Activated naive CD4-positive, alpha-beta T cell treated with anti-CD3 and anti-CD28 coated beads, Interleukin-2, amount 50 U/mL, for 72 hours (primary cell): ENCODE data around the gene GAPDHS. TPM values are rescaled to one million over a fixed set of nuclear protein-coding genes. Genes with fewer than 3 reads are reported as not detected.

Experiments
- ATAC-seq, 2 donors: fragments of 150-1000 bp; cut with Tn5 transposase; 2 replicates each; pipeline ENCODE4 v1.10.0; 2021; ENCODE audit warnings: mild to moderate bottlenecking in 2 of 2, moderate library complexity in 2 of 2
- DNase-seq, 2 donors: peaks; one replicate each; pipeline ENCODE4 v3.0.0; 2021 to 2022; ENCODE audit warnings: low spot score in 2 of 2
- H3K27ac Mint-ChIP-seq, 2 donors: one replicate each; pipeline ENCODE4 v1.8.0; 2022; ENCODE audit warnings: mild to moderate bottlenecking in 2 of 2, mixed read lengths in 2 of 2
- H3K36me3 Mint-ChIP-seq, 2 donors: one replicate each; pipeline ENCODE4 v1.8.0; 2022; ENCODE audit warnings: mixed read lengths in 2 of 2
- H3K9me3 Mint-ChIP-seq, 2 donors: one replicate each; pipeline ENCODE4 v1.8.0; 2022; ENCODE audit warnings: mixed read lengths in 2 of 2
- total RNA-seq, 2 donors: library from RNA; stranded (reverse); gene quantifications; one replicate each; pipeline ENCODE4 v1.2.3, GENCODE V29; 2022

The GAPDHS gene
- total RNA-seq, 2 donors from 2014 or later: not detected

DNA sequence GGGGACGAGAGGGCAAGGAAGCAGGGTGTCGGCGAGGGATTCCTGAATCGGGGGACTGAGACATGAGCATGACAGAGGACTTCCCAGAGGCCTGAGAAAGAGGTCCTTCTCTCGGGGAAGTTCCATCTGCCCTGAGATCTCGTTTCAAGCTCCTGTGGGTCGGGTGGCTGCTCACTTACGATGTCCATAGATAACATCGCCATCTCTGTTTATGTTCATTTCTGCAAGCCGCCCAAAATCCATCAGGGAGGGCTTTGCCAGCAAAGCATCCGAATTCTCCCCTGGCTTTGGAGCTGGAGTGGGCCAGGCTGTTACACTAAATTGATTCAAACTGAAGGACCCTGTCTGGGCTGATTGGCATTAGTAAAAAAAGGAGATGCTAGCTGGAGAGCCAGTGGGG lies 25.7 kb upstream of the GAPDHS start:
- no peak overlapping the region for H3K27ac Mint-ChIP-seq
- no peak for ATAC-seq

DNA sequence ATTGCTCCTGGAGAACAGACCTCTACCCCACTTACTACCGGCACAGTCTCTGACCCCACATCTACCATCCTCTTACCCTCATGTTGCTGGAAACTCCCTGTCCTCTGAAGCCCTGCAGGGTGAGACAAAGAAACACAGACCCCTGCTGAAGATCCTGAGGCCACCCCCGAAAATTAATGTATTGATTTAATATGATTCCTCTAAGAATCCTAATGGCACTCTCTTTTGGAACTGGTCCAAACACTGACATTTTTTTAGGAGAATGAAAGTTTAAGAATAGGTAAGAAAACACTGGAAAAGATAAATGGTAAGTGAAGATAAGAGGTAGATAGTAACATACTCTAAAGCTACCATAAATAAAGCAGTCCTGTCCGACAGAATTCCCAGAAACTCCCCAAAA lies 25.1 kb upstream of the GAPDHS start:
- Mint-ChIP-seq H3K27ac (peak overlapping the region in 1 of 2 donors; percentile 72), H3K9me3 (no peaks in the 10 kb centered on the region), H3K36me3 (no peaks in the 10 kb centered on the region)
- DNase-seq (no peak), ATAC-seq (no peak)

More for the DNA sequence above, 25.7 kb upstream of the GAPDHS start:
- no peaks in the 10 kb centered on the region for H3K9me3 Mint-ChIP-seq
- no peak for DNase-seq
- H3K36me3 Mint-ChIP-seq: no peaks in the 10 kb centered on the region

- peak in 1 of 2 donors; percentile 34 for DNase-seq
- no peak overlapping the region for H3K27ac Mint-ChIP-seq
- peak; percentile 39 to 63 for ATAC-seq
- no peaks in the 10 kb centered on the region for H3K9me3 Mint-ChIP-seq
- H3K36me3 Mint-ChIP-seq: no peaks in the 10 kb centered on the region
Measured at GRCh38 chr19:35509018-35509652, 24.1 kb upstream of the GAPDHS start.

DNA sequence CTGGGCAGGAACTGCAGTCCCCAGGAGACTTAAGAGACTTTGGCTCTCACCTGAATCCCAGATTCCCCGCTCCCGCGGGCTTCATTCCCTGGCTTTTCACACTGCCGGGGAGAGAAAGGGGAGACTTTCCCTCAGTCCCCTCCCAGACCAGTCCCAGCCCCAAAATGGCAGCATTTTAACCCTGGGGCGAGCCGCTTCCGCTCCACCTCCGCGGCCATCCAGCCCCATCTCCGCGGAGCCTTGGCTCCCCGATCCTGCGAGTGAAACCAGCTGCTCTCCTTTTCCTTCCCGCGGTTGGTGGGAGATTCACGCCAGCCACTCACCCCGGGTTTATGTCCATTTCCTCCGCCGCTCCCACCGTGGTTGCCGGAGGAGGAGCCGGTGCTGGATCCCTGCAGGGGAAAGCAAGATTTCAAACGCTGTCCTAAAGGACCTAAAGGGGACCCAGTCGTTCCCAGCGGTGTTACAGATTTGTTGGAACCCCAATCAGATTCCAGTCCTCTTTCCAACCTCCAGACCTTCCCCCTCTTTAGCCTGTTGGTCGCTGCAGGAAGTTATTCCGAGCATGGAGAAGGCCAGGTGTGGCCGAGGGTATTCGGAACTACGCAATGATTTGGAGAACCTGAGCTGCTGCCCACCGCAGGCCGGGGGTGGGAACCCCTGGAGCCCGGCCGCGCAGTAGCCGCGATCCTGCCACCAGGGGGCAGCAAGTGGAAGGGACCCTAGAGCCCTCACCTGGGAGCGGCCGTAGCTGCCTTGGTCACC lies 23.2 kb upstream of the GAPDHS start:
- Mint-ChIP-seq H3K9me3 (no peaks in the 10 kb centered on the region), H3K27ac (no peak overlapping the region)
- peak; percentile 67 to 88 for DNase-seq

GRCh38 chr19:35510626-35510964 lies 22.7 kb upstream of the GAPDHS start:
- H3K9me3 Mint-ChIP-seq: no peaks in the 10 kb centered on the region
- ATAC-seq: peak; percentile 3 to 17

More for the DNA sequence above, 23.2 kb upstream of the GAPDHS start:
- no peaks in the 10 kb centered on the region for H3K36me3 Mint-ChIP-seq
- ATAC-seq: peak; percentile 85 to 92

GRCh38 chr19:35511337-35511736 lies 21.9 kb upstream of the GAPDHS start:
- DNase-seq: no peak
- no peak for ATAC-seq
- no peak overlapping the region for H3K27ac Mint-ChIP-seq
- H3K9me3 Mint-ChIP-seq: no peaks in the 10 kb centered on the region
- no peaks in the 10 kb centered on the region for H3K36me3 Mint-ChIP-seq

More at GRCh38 chr19:35510626-35510964, 22.7 kb upstream of the GAPDHS start:
- Mint-ChIP-seq H3K36me3 (no peaks in the 10 kb centered on the region), H3K27ac (no peak overlapping the region)
- DNase-seq: no peak

DNA sequence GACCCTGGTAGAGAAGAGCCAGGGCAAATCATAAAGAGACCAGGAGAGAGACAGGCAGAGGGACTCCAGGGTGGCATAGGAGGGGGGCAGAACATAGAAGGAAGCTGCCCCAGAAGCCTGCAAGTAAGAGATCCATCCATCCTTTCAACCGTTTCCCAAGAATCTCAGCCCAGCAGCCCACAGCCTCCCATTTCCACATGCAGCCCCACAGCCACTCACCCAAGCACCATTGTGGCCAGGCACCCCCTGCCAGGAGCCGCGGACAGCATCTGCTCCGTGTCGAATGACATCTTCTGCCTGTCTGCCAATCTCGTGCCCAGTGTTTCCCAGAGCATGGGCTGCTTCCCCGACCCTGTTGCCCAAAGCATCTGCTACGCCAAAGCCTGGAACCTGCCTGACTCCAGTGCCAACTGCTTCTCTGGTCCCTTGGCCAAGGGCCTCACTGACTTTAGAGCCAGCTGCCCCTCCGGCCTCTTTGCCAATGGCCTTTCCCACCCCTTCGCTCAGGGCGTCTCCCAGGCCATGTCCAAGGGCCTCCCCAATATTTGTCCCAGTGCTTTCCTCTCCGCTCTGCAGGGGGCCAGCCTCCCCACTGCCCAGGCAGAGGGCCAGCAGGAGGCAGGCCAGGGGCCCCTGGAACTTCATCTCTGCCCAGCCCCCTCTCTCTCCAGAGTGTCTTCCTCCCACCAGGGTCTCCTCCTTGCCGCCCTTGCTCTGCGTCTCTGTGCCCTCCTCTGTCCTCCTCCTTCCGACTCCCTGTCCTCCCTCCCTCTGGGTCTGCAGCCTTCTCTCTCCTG lies 20.2 kb upstream of the GAPDHS start:
- H3K36me3 Mint-ChIP-seq: no peaks in the 10 kb centered on the region
- no peak for DNase-seq
- no peak overlapping the region for H3K27ac Mint-ChIP-seq
- no peaks in the 10 kb centered on the region for H3K9me3 Mint-ChIP-seq
- ATAC-seq: no peak

DNA sequence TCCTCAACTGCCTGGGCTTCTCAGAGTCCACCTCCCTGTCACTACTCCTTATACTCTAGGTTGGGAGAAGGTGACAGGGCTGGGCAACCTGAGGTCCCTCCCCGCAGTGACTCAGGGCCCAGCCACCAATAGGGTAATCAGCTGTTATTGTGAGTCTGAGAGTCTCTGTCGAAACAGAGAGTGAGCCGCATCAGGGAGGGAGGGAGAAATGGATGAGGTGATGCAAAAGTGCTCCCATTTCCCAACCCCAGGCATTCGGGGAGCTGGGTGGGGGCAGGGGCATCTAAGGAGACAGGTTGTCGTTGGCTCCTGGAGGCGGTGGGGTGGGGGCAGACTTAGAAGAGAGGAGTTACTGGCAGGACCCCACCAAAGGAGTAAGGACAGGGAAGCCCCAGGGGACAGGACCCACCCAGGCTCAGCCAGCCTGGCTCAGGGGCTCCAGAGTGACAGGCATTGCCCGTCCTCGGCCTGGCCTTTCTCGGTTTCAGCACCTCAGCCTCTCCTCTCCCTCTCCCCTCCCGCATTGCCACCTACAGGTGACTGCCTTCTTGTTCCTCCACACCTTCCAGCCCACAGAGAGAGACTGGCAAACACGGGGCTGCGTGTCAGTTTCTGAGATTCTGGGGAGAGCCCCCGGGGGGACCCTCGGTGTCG lies 19.5 kb upstream of the GAPDHS start, which contains the start of gene DMKN:
TSS of gene DMKN (minus strand) at position 22 of the 654 bp plus-strand sequence. CDS start 174 bp downstream, outside the sequence.
- Mint-ChIP-seq H3K9me3 (no peaks in the 10 kb centered on the region), H3K36me3 (no peaks in the 10 kb centered on the region), H3K27ac (peak within 1 kb of the TSS in 1 of 2 donors; percentile 33)
- ATAC-seq: no peak
- DNase-seq: no peak

GRCh38 chr19:35514282-35514809 lies 18.9 kb upstream of the GAPDHS start:
- no peak overlapping the region for H3K27ac Mint-ChIP-seq
- no peaks in the 10 kb centered on the region for H3K36me3 Mint-ChIP-seq
- no peak for DNase-seq
- no peak for ATAC-seq
- no peaks in the 10 kb centered on the region for H3K9me3 Mint-ChIP-seq

GRCh38 chr19:35516310-35516709 lies 16.9 kb upstream of the GAPDHS start:
- Mint-ChIP-seq H3K9me3 (no peaks in the 10 kb centered on the region), H3K36me3 (no peaks in the 10 kb centered on the region), H3K27ac (no peak overlapping the region)
- DNase-seq: no peak
- ATAC-seq: no peak

GRCh38 chr19:35517342-35517741 lies 15.9 kb upstream of the GAPDHS start:
- Mint-ChIP-seq H3K27ac (no peak overlapping the region), H3K36me3 (no peaks in the 10 kb centered on the region), H3K9me3 (no peaks in the 10 kb centered on the region)
- ATAC-seq (no peak), DNase-seq (no peak)

GRCh38 chr19:35518313-35518712 lies 14.9 kb upstream of the GAPDHS start:
- ATAC-seq (no peak), DNase-seq (no peak)
- Mint-ChIP-seq H3K27ac (no peak overlapping the region), H3K9me3 (no peaks in the 10 kb centered on the region), H3K36me3 (no peaks in the 10 kb centered on the region)

DNA sequence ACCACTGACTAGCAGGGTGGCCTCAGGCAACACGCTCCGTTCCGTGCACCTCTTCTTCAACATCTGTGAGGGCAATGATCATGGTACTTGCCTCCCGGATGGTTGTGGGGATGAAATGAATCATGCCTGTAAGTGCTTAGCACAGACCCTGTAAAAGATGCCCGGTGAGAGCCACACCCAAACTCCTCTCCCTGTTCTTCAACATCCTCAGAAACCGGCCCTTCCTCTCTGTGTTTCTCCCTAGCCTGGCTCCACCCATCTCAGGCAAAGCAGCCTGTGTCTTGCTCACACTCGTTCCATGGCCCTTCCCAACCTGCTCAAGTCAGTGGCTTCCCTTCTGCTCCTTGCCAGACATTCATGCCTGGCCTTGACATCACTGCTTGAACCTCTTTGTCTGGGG lies 14.0 kb upstream of the GAPDHS start:
- no peak for ATAC-seq
- H3K9me3 Mint-ChIP-seq: no peaks in the 10 kb centered on the region
- no peak overlapping the region for H3K27ac Mint-ChIP-seq
- DNase-seq: no peak
- H3K36me3 Mint-ChIP-seq: no peaks in the 10 kb centered on the region

DNA sequence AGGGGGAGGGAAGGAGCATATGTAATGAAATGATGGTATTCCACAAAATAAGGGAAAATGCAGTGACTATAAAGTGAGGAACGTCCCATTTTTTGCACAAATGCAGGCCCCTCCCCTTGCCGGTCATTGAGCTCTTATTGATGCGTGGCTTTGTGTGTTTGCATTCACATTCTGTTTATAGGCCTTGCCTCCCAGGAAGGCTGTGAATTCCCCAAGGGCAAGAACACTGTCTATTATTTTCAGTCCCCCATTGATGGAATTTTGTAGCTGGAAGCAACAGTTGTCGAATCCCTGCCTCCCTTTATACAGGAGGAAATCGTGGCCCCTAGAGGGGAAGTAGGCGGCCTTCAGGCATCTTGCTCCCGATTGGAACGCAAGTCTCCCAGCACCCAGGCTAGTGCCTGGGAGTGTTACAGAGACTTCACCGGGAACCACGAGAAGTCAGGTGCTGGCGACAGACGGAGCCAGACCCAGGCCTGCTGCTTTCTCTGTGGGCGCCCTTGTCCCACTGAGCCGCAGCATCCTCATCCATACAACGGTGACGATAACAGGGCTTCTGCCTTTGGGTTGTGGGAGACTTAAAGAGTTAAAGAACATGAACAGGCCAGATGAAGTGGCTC lies 12.0 kb upstream of the GAPDHS start:
- no peak for ATAC-seq
- no peak for DNase-seq
- no peaks in the 10 kb centered on the region for H3K36me3 Mint-ChIP-seq
- no peak overlapping the region for H3K27ac Mint-ChIP-seq
- H3K9me3 Mint-ChIP-seq: no peaks in the 10 kb centered on the region

GRCh38 chr19:35522745-35523327 lies 10.4 kb upstream of the GAPDHS start:
- ATAC-seq: no peak
- Mint-ChIP-seq H3K27ac (no peak overlapping the region), H3K36me3 (no peaks in the 10 kb centered on the region), H3K9me3 (no peaks in the 10 kb centered on the region)
- no peak for DNase-seq
